Neutrophil (primary cell): ENCODE results near the gene FA2H.

Experiments used
- H3K27ac ChIP-seq: fragments of 200-600 bp; sonication (generic); 2 replicates; pipeline ENCODE4 v1.5.1; 2016; ENCODE audit warnings: mild to moderate bottlenecking, moderate library complexity
- H3K27me3 ChIP-seq: fragments of 200-600 bp; sonication (generic); 2 replicates; pipeline ENCODE4 v1.6.0; 2016; ENCODE audit warnings: mild to moderate bottlenecking
- H3K36me3 ChIP-seq: fragments of 200-600 bp; sonication (generic); 2 replicates; pipeline ENCODE4 v1.5.1; 2017
- H3K4me1 ChIP-seq, 2 experiments: fragments of 200-600 bp in 1 of 2; sonication (generic) in 1 of 2; 1 replicate in 1 of 2; 2 replicates in 1 of 2; pipeline versions ENCODE4 v1.5.1 to v1.6.1; 2013 to 2016; ENCODE audit warnings: low read depth in 1 of 2, low read length in 1 of 2, mild to moderate bottlenecking in 1 of 2, moderate library complexity in 1 of 2; ENCODE audit not compliant: control insufficient read depth in 1 of 2, insufficient read depth in 1 of 2
- H3K4me3 ChIP-seq, 2 experiments: fragments of 200-600 bp in 1 of 2; sonication (generic) in 1 of 2; 1 replicate in 1 of 2; 2 replicates in 1 of 2; pipeline ENCODE4 v1.5.1; 2013 to 2016; ENCODE audit warnings: low read depth in 1 of 2, low read length in 1 of 2, mild to moderate bottlenecking in 1 of 2, moderate library complexity in 1 of 2
- H3K9me3 ChIP-seq: fragments of 200-600 bp; sonication (generic); 2 replicates; pipeline ENCODE4 v1.5.1; 2016
- TF ChIP-seq, protein P1 (sequence below): fragments of 200-600 bp; sonication (generic); IDR thresholded peaks from 2 replicates; pipeline ENCODE4 v1.5.1; 2016; ENCODE audit warnings: antibody characterized with exemption

FA2H gene

DNA sequence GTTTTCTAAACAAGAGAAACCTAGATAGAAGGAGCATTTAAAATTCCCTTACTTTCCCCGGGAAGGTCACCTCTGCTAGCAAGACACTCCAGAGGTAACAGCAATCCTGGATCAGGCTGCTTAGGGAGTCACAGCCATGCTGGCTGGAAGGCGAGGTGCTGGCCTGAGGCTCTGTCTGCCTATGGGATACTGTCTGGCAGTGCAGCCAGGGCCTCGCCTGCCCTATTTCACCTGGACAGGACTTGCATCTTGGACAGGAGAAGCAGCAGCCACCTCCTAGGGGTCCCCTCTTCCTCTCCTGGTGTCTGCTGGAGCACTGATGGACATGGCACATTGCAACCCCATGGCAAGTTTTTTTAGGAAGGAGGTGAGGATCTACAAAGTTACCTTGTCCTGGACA, 15.1 kb downstream of the FA2H start:
- no peaks in the 10 kb centered on the region for H3K4me1 ChIP-seq
- H3K27ac ChIP-seq, result no peak overlapping the region
- H3K36me3 ChIP-seq, result no peaks in the 10 kb centered on the region
- no peak overlapping the region for H3K4me3 ChIP-seq
- TF ChIP-seq, protein P1, sequence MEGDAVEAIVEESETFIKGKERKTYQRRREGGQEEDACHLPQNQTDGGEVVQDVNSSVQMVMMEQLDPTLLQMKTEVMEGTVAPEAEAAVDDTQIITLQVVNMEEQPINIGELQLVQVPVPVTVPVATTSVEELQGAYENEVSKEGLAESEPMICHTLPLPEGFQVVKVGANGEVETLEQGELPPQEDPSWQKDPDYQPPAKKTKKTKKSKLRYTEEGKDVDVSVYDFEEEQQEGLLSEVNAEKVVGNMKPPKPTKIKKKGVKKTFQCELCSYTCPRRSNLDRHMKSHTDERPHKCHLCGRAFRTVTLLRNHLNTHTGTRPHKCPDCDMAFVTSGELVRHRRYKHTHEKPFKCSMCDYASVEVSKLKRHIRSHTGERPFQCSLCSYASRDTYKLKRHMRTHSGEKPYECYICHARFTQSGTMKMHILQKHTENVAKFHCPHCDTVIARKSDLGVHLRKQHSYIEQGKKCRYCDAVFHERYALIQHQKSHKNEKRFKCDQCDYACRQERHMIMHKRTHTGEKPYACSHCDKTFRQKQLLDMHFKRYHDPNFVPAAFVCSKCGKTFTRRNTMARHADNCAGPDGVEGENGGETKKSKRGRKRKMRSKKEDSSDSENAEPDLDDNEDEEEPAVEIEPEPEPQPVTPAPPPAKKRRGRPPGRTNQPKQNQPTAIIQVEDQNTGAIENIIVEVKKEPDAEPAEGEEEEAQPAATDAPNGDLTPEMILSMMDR, result no peak
- no peaks in the 10 kb centered on the region for H3K9me3 ChIP-seq
- peaks cover 6% of the 10 kb centered on the region for H3K27me3 ChIP-seq

GRCh38 chr16:74758801-74759200, 15.8 kb downstream of the FA2H start:
- no peaks in the 10 kb centered on the region for H3K4me1 ChIP-seq
- H3K4me3 ChIP-seq, result no peak overlapping the region
- H3K27me3 ChIP-seq, result no peaks in the 10 kb centered on the region
- H3K36me3 ChIP-seq, result no peaks in the 10 kb centered on the region
- H3K27ac ChIP-seq, result no peak overlapping the region
- H3K9me3 ChIP-seq, result no peaks in the 10 kb centered on the region
- TF ChIP-seq, protein P1, result no peak

DNA sequence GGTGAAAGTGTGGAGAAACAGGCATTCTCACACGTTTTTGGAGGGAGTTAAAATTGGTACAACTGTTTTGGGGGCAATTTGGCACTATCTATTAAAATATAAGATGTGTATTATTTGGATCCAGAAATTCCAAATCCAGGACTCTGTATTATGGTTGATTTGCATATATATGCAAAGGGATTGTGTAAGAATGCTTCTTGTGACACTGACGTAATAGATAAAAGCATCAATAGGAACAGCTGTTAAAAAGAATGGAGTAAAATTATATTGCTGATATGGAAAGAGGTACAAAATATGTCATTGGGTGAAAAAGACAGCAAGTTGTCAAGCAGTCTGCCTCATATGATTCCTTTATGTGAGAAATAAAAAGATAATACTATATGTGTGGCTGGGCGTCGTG, 17.3 kb downstream of the FA2H start:
- H3K4me1 ChIP-seq, result no peaks in the 10 kb centered on the region
- H3K27ac ChIP-seq, result no peak overlapping the region
- no peaks in the 10 kb centered on the region for H3K36me3 ChIP-seq
- H3K27me3 ChIP-seq, result no peaks in the 10 kb centered on the region
- no peak overlapping the region for H3K4me3 ChIP-seq
- TF ChIP-seq, protein P1, result no peak
- no peaks in the 10 kb centered on the region for H3K9me3 ChIP-seq

DNA sequence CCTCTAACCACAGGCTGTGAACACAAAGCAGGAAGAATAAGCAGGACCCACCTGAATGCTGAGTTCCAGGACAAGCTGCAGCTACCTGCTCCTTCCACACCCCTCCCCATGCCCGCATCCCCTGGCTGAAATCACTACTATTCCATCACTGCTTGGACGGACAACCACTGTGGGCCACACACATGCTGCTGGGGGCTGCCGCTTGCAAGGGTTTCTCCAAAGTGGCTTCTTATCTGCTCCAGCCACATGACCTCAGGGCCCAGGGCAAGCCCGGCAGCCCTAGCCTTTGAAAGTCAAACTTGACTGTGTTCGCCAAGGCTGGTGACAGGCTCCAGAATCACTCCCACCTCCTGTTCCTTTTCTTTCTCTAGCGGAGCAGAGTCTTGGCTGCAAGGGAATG, 18.4 kb downstream of the FA2H start:
- Histone ChIP-seq H3K9me3 (no peaks in the 10 kb centered on the region), H3K4me3 (no peak overlapping the region), H3K36me3 (no peaks in the 10 kb centered on the region), H3K27me3 (peaks cover 3% of the 10 kb centered on the region), H3K27ac (no peak overlapping the region), H3K4me1 (no peaks in the 10 kb centered on the region)
- TF ChIP-seq, protein P1, result no peak

GRCh38 chr16:74753180-74753579, 21.4 kb downstream of the FA2H start:
- TF ChIP-seq, protein P1, result no peak
- Histone ChIP-seq H3K36me3 (no peaks in the 10 kb centered on the region), H3K4me3 (no peak overlapping the region), H3K27ac (no peak overlapping the region), H3K27me3 (peaks cover 3% of the 10 kb centered on the region), H3K4me1 (no peaks in the 10 kb centered on the region), H3K9me3 (no peaks in the 10 kb centered on the region)

- H3K4me3 ChIP-seq, result no peak overlapping the region
- TF ChIP-seq, protein P1, result no peak
- H3K4me1 ChIP-seq, result no peaks in the 10 kb centered on the region
- no peak overlapping the region for H3K27ac ChIP-seq
- no peaks in the 10 kb centered on the region for H3K9me3 ChIP-seq
- H3K36me3 ChIP-seq, result no peaks in the 10 kb centered on the region
- H3K27me3 ChIP-seq, result peaks cover 3% of the 10 kb centered on the region
Measured at GRCh38 chr16:74752756-74753155, 21.9 kb downstream of the FA2H start.
